IMR-90 (cell line): ENCODE measurements around the gene INTS15. TPM values are rescaled to one million over a fixed set of nuclear protein-coding genes. Genes with fewer than 3 reads are reported as not detected.

Experiments used
- ATAC-seq: fragments of 200-7000 bp; cut with Tn5 transposase; 2 replicates; pipeline ENCODE4 v1.9.1; 2020; ENCODE audit warnings: low read depth, mild to moderate bottlenecking, moderate library complexity
- BruUV-seq: library from RNA; stranded (reverse); fragments of 400-500 nt; replicated peaks from 2 replicates; lab custom pipeline; 2021; lab: Mats Ljungman, UMichigan
- CTCF ChIA-PET: fragments of 300-600 bp; formaldehyde crosslinking; extraction: SDS; loops from one replicate; lab custom pipeline; 2021; ENCODE audit warnings: antibody characterized with exemption; lab: Yijun Ruan, JAX
- POLR2A ChIA-PET: fragments of 300-600 bp; sonication (Branson Sonifier 250); formaldehyde crosslinking; loops from one replicate; lab custom pipeline; 2022; ENCODE audit warnings: antibody characterized with exemption; ENCODE audit not compliant: unreplicated experiment; lab: Charles Lee
- DNase-seq: peaks from one replicate; pipeline ENCODE4 v3.0.0; 2013
- H2AFZ ChIP-seq: replicated peaks from 2 replicates; pipeline ENCODE3; 2013; ENCODE audit warnings: low read length, mild to moderate bottlenecking; ENCODE audit not compliant: poor library complexity
- H2AK5ac ChIP-seq: 2 replicates; pipeline ENCODE4 v1.6.1; 2013; ENCODE audit warnings: low read depth, low read length, inconsistent platforms
- H2AK9ac ChIP-seq: replicated peaks from 2 replicates; pipeline ENCODE3; 2013; ENCODE audit warnings: mild to moderate bottlenecking, low read depth, low read length, moderate library complexity; ENCODE audit not compliant: poor library complexity
- H2BK120ac ChIP-seq: 2 replicates; pipeline ENCODE4 v1.6.1; 2013; ENCODE audit warnings: low read depth, low read length, inconsistent platforms
- H2BK15ac ChIP-seq: 3 replicates; pipeline ENCODE4 v1.6.1; 2013; ENCODE audit warnings: low read depth, low read length, inconsistent platforms
- H2BK20ac ChIP-seq: 2 replicates; pipeline ENCODE4 v1.6.1; 2013; ENCODE audit warnings: low read depth, mild to moderate bottlenecking, inconsistent platforms, low read length, moderate library complexity
- H2BK5ac ChIP-seq: 2 replicates; pipeline ENCODE4 v1.6.1; 2013; ENCODE audit warnings: mild to moderate bottlenecking, low read depth, low read length, inconsistent platforms; ENCODE audit not compliant: poor library complexity, severe bottlenecking
- H3K14ac ChIP-seq: replicated peaks from 2 replicates; pipeline ENCODE4 v1.6.1; 2013; ENCODE audit warnings: low read depth, low read length, inconsistent platforms
- H3K18ac ChIP-seq: 2 replicates; pipeline ENCODE4 v1.6.1; 2013; ENCODE audit warnings: low read depth, low read length, control low read depth
- H3K23ac ChIP-seq: 2 replicates; pipeline ENCODE4 v1.6.1; 2013; ENCODE audit warnings: low read depth, low read length, inconsistent platforms
- H3K27ac ChIP-seq: 2 replicates; pipeline ENCODE4 v1.5.1; 2013; ENCODE audit warnings: mild to moderate bottlenecking, control low read depth, low read length; ENCODE audit not compliant: insufficient read depth
- H3K27me3 ChIP-seq: 2 replicates; pipeline ENCODE4 v1.6.1; 2013; ENCODE audit warnings: low read length; ENCODE audit not compliant: control insufficient read depth, insufficient read depth
- H3K36me3 ChIP-seq: 2 replicates; pipeline ENCODE4 v1.6.1; 2013; ENCODE audit warnings: low read length, mixed read lengths; ENCODE audit not compliant: control insufficient read depth, insufficient read depth
- H3K4ac ChIP-seq: 2 replicates; pipeline ENCODE4 v1.6.1; 2013; ENCODE audit warnings: low read depth, low read length, inconsistent platforms
- H3K4me1 ChIP-seq: 2 replicates; pipeline ENCODE4 v1.6.1; 2013; ENCODE audit warnings: low read length, mixed read lengths; ENCODE audit not compliant: control insufficient read depth, insufficient read depth
- H3K4me2 ChIP-seq: 2 replicates; pipeline ENCODE4 v1.6.1; 2013; ENCODE audit warnings: low read depth, mild to moderate bottlenecking, control low read depth, low read length, moderate library complexity
- H3K4me3 ChIP-seq: 2 replicates; pipeline ENCODE4 v1.5.1; 2013; ENCODE audit warnings: low read depth, mild to moderate bottlenecking, control low read depth, low read length, moderate library complexity; ENCODE audit not compliant: insufficient read depth
- H3K56ac ChIP-seq: 2 replicates; pipeline ENCODE4 v1.6.1; 2013; ENCODE audit warnings: low read length, inconsistent platforms; ENCODE audit not compliant: insufficient read depth; ENCODE audit errors: extremely low read depth
- H3K79me1 ChIP-seq, 2 experiments: 2 replicates each; pipeline ENCODE4 v1.6.1; 2013; ENCODE audit warnings: low read length in 2 of 2, inconsistent platforms in 1 of 2, low read depth in 1 of 2
- H3K9ac ChIP-seq: 2 replicates; pipeline ENCODE4 v1.6.1; 2013; ENCODE audit warnings: low read depth, low read length, control low read depth
- H3K9me1 ChIP-seq: 2 replicates; pipeline ENCODE4 v1.6.1; 2013; ENCODE audit warnings: low read length, inconsistent platforms; ENCODE audit not compliant: insufficient read depth
- H3K9me3 ChIP-seq: 2 replicates; pipeline ENCODE4 v1.6.1; 2013; ENCODE audit warnings: low read length; ENCODE audit not compliant: control insufficient read depth, insufficient read depth
- H4K20me1 ChIP-seq: 2 replicates; pipeline ENCODE4 v1.6.1; 2013; ENCODE audit warnings: low read length, inconsistent platforms; ENCODE audit not compliant: insufficient read depth
- H4K5ac ChIP-seq: 2 replicates; pipeline ENCODE4 v1.6.1; 2013; ENCODE audit warnings: mild to moderate bottlenecking, low read depth, low read length, control low read depth
- H4K8ac ChIP-seq, 2 experiments: 2 replicates each; pipeline ENCODE4 v1.6.1; 2013; ENCODE audit warnings: low read depth in 2 of 2, low read length in 2 of 2, control low read depth in 1 of 2, inconsistent platforms in 1 of 2
- H4K91ac ChIP-seq: 2 replicates; pipeline ENCODE4 v1.6.1; 2013; ENCODE audit warnings: low read depth, low read length, inconsistent platforms; ENCODE audit not compliant: insufficient read depth
- BHLHE40 ChIP-seq: fragments of 150-350 bp; IDR thresholded peaks from 2 replicates; pipeline ENCODE4 v1.6.1; 2016; ENCODE audit warnings: mild to moderate bottlenecking, low read depth, low read length
- CEBPB ChIP-seq: IDR thresholded peaks from 2 replicates; pipeline ENCODE4 v1.6.1; 2012; ENCODE audit warnings: low read depth, low read length, improper control_type of control experiment
- CHD1 ChIP-seq: IDR thresholded peaks from 2 replicates; pipeline ENCODE4 v1.6.1; 2012; ENCODE audit warnings: low read depth, low read length, improper control_type of control experiment
- FOS ChIP-seq: fragments of 150-350 bp; IDR thresholded peaks from 2 replicates; pipeline ENCODE4 v1.6.1; 2016; ENCODE audit warnings: low read depth, low read length
- MAFK ChIP-seq: IDR thresholded peaks from 2 replicates; pipeline ENCODE4 v1.6.1; 2012; ENCODE audit warnings: low read depth, low read length, improper control_type of control experiment
- MAZ ChIP-seq: IDR thresholded peaks from 2 replicates; pipeline ENCODE4 v1.6.1; 2012; ENCODE audit warnings: low read depth, mild to moderate bottlenecking, low read length, improper control_type of control experiment, moderate library complexity, borderline replicate concordance
- MXI1 ChIP-seq: IDR thresholded peaks from 2 replicates; pipeline ENCODE4 v1.6.1; 2012; ENCODE audit warnings: low read depth, mild to moderate bottlenecking, low read length, moderate library complexity, borderline replicate concordance
- NFE2L2 ChIP-seq: fragments of 150-350 bp; IDR thresholded peaks from 2 replicates; pipeline ENCODE4 v1.6.1; 2016; ENCODE audit warnings: low read depth, mild to moderate bottlenecking, low read length
- POLR2A ChIP-seq: IDR thresholded peaks from 2 replicates; pipeline ENCODE4 v1.6.1; 2012; ENCODE audit warnings: mild to moderate bottlenecking, low read depth, low read length
- RAD21 ChIP-seq: IDR thresholded peaks from 2 replicates; pipeline ENCODE4 v1.6.1; 2012; ENCODE audit warnings: low read length, improper control_type of control experiment
- RCOR1 ChIP-seq: IDR thresholded peaks from 2 replicates; pipeline ENCODE4 v1.6.1; 2012; ENCODE audit warnings: mild to moderate bottlenecking, low read length, improper control_type of control experiment; ENCODE audit not compliant: insufficient replicate concordance
- RFX5 ChIP-seq: IDR thresholded peaks from 2 replicates; pipeline ENCODE4 v1.8.0; 2012; ENCODE audit warnings: low read depth, mild to moderate bottlenecking, low read length, moderate library complexity
- SMC3 ChIP-seq: fragments of 150-350 bp; IDR thresholded peaks from 2 replicates; pipeline ENCODE4 v1.6.1; 2016; ENCODE audit warnings: low read depth, mild to moderate bottlenecking, antibody characterized with exemption, low read length, moderate library complexity
- WGBS, 2 experiments: methylation state at CpG; one replicate each; pipeline versions ENCODE4 v1.1.5 to v1.1.7; 2013; ENCODE audit warnings: missing lambda C conversion rate in 2 of 2; ENCODE audit not compliant: insufficient read length in 1 of 2; ENCODE audit errors: extremely low coverage in 2 of 2; 5-methylcytosine and 5-hydroxymethylcytosine counted together
- dilution Hi-C: fragments of 300-500 bp; cut with HindIII; formaldehyde crosslinking; loops from one replicate; pipeline ENCODE4 v1.14.3; 2018; ENCODE audit warnings: low sequenced_read_pairs; ENCODE audit not compliant: unreplicated experiment
- in situ Hi-C: fragments of 300-500 bp; cut with MboI; formaldehyde crosslinking; loops from 3 replicates; pipeline ENCODE4 v1.14.3; 2019; ENCODE audit warnings: low sequenced_read_pairs, inconsistent platforms, mixed read lengths
- intact Hi-C: fragments of 100-400 bp; cut with micrococcal nuclease; formaldehyde crosslinking; loops from 2 replicates; pipeline ENCODE4 v1.10.0; 2022
- polyA plus RNA-seq, 3 experiments: library from polyadenylated mRNA; depleted of rRNA; stranded (reverse); fragments of >200 nt; gene quantifications; 2 replicates each; pipeline ENCODE4 v1.2.3, GENCODE V29; 2012; ENCODE audit warnings: low replicate concordance in 1 of 3
- total RNA-seq: library from RNA; depleted of rRNA; stranded (reverse); fragments of >200 nt; gene quantifications from 2 replicates; pipeline ENCODE4 v1.2.3, GENCODE V29; 2012
- TF ChIP-seq, protein P1 (sequence below): fragments of 150-350 bp; IDR thresholded peaks from 2 replicates; pipeline ENCODE4 v1.6.1; 2017; ENCODE audit warnings: mild to moderate bottlenecking, antibody characterized with exemption, low read length, low read depth
- TF ChIP-seq, protein P2 (sequence below): fragments of 150-350 bp; IDR thresholded peaks from 2 replicates; pipeline ENCODE4 v1.6.1; 2016; ENCODE audit warnings: low read depth, mild to moderate bottlenecking, low read length, moderate library complexity, borderline replicate concordance
- TF ChIP-seq, protein P3 (sequence below): conservative IDR thresholded peaks from 2 replicates; pipeline ENCODE4 v1.5.1; 2012; ENCODE audit warnings: mild to moderate bottlenecking, low read depth, low read length, improper control_type of control experiment

Gene INTS15
- total and polyA plus RNA-seq, 2 of the 4 experiments (the other 2 are of a cell fraction), result 7.0 to 20.8 TPM

GRCh38 chr7:6648066-6648814 is 58.4 kb downstream of the INTS15 start:
- H3K9me3 ChIP-seq, result peaks cover 26% of the 10 kb centered on the region
- peaks cover 4% of the 10 kb centered on the region; the same call in 1 of the 2 replicates for H4K20me1 ChIP-seq
- no peak overlapping the region for H4K5ac ChIP-seq
- peaks cover 76% of the 10 kb centered on the region for H3K36me3 ChIP-seq
- H3K23ac ChIP-seq, result no peak overlapping the region
- H3K4ac ChIP-seq, result no peak overlapping the region
- no peak overlapping the region for H4K91ac ChIP-seq
- H2AK5ac ChIP-seq, result no peak overlapping the region
- no peak overlapping the region for H2BK20ac ChIP-seq
- no peak overlapping the region for H3K56ac ChIP-seq
- TF ChIP-seq, protein P1, sequence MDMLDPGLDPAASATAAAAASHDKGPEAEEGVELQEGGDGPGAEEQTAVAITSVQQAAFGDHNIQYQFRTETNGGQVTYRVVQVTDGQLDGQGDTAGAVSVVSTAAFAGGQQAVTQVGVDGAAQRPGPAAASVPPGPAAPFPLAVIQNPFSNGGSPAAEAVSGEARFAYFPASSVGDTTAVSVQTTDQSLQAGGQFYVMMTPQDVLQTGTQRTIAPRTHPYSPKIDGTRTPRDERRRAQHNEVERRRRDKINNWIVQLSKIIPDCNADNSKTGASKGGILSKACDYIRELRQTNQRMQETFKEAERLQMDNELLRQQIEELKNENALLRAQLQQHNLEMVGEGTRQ, result no peak
- TF ChIP-seq SMC3, result no peak
- TF ChIP-seq, protein P2, sequence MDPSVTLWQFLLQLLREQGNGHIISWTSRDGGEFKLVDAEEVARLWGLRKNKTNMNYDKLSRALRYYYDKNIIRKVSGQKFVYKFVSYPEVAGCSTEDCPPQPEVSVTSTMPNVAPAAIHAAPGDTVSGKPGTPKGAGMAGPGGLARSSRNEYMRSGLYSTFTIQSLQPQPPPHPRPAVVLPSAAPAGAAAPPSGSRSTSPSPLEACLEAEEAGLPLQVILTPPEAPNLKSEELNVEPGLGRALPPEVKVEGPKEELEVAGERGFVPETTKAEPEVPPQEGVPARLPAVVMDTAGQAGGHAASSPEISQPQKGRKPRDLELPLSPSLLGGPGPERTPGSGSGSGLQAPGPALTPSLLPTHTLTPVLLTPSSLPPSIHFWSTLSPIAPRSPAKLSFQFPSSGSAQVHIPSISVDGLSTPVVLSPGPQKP, result no peak
- no peak for TF ChIP-seq RAD21
- TF ChIP-seq, protein P3, sequence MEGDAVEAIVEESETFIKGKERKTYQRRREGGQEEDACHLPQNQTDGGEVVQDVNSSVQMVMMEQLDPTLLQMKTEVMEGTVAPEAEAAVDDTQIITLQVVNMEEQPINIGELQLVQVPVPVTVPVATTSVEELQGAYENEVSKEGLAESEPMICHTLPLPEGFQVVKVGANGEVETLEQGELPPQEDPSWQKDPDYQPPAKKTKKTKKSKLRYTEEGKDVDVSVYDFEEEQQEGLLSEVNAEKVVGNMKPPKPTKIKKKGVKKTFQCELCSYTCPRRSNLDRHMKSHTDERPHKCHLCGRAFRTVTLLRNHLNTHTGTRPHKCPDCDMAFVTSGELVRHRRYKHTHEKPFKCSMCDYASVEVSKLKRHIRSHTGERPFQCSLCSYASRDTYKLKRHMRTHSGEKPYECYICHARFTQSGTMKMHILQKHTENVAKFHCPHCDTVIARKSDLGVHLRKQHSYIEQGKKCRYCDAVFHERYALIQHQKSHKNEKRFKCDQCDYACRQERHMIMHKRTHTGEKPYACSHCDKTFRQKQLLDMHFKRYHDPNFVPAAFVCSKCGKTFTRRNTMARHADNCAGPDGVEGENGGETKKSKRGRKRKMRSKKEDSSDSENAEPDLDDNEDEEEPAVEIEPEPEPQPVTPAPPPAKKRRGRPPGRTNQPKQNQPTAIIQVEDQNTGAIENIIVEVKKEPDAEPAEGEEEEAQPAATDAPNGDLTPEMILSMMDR, result no peak
- TF ChIP-seq RFX5, result no peak
- no peak for TF ChIP-seq BHLHE40
- no peak for TF ChIP-seq MAZ
- no peak for TF ChIP-seq NFE2L2
- TF ChIP-seq FOS, result no peak
- TF ChIP-seq CEBPB, result no peak
- TF ChIP-seq MAFK, result no peak
- TF ChIP-seq POLR2A, result no peak
- TF ChIP-seq MXI1, result no peak
- no peak for TF ChIP-seq CHD1
- TF ChIP-seq RCOR1, result no peak
- no peak overlapping the region for H2BK15ac ChIP-seq
- peaks cover 0 to 17% of the 10 kb centered on the region in 2 experiments; a peak in 1 of 4 replicates for H3K79me1 ChIP-seq
- dilution Hi-C loops (no loop called here), in situ Hi-C loops (no loop called here), intact Hi-C loops (no loop called here)
- CTCF ChIA-PET, result no interaction called here
- ATAC-seq (no peak), DNase-seq (no peak)
- H2AK9ac ChIP-seq, result no peak overlapping the region
- no peaks in the 10 kb centered on the region for H3K4me1 ChIP-seq
- H2AFZ ChIP-seq, result no peak overlapping the region
- no peak overlapping the region for H4K8ac ChIP-seq
- H3K27me3 ChIP-seq, result no peaks in the 10 kb centered on the region
- no peaks in the 10 kb centered on the region for H3K9me1 ChIP-seq
- H3K4me3 ChIP-seq, result no peak overlapping the region
- POLR2A ChIA-PET, result no interaction called here
- H3K4me2 ChIP-seq, result no peak overlapping the region
- no peak overlapping the region for H2BK5ac ChIP-seq
- no peak overlapping the region for H3K14ac ChIP-seq
- no TSS peak for BruUV-seq
- H3K27ac ChIP-seq, result no peak overlapping the region
- no peak overlapping the region for H3K9ac ChIP-seq
- H3K18ac ChIP-seq, result no peak overlapping the region
- no peak overlapping the region for H2BK120ac ChIP-seq
- 100% methylated on average over 7 of the region's 17 CpGs; no CpG with 5 or more reads in 1 of the 2 experiments for WGBS, 2 experiments
